CD4-positive, alpha-beta T cell treated with Interleukin-17A for 4 hours (primary cell): Measurements from ENCODE around the gene ATP8A1.
"Not testable (repeated sequence)": the region's sequence is repeated elsewhere in the genome, so short reads cannot be mapped to it uniquely, and the experiment has no call there.

Experiments
- DNase-seq: peaks from one replicate; pipeline ENCODE4 v3.0.0-alpha.2; 2020; ENCODE audit warnings: mixed read lengths

The ATP8A1 gene

GRCh38 chr4:42656944-42657792 lies at the start of gene ATP8A1:
Gene ATP8A1, minus strand, starts transcription at chr4:42657105. Its CDS starts 232 bp downstream, at chr4:42656873.
- DNase-seq = peak; percentile 98

GRCh38 chr4:42706086-42706485 lies 49.2 kb upstream of the ATP8A1 start:
- DNase-seq = no peak

- DNase-seq = no peak
Observed at GRCh38 chr4:42703813-42704212, 46.9 kb upstream of the ATP8A1 start.

GRCh38 chr4:42702895-42703294 lies 46.0 kb upstream of the ATP8A1 start:
- DNase-seq = no peak

GRCh38 chr4:42701780-42702179 lies 44.9 kb upstream of the ATP8A1 start:
- DNase-seq = not testable (repeated sequence)

GRCh38 chr4:42690537-42690936 lies 33.6 kb upstream of the ATP8A1 start:
- no peak for DNase-seq

GRCh38 chr4:42683393-42683792 lies 26.5 kb upstream of the ATP8A1 start:
- no peak for DNase-seq

- no peak for DNase-seq
Observed at GRCh38 chr4:42678512-42678911, 21.6 kb upstream of the ATP8A1 start.

GRCh38 chr4:42676066-42676951 lies 19.4 kb upstream of the ATP8A1 start:
- DNase-seq = no peak

GRCh38 chr4:42673082-42673425 lies 16.1 kb upstream of the ATP8A1 start:
- peak; percentile 10 for DNase-seq

GRCh38 chr4:42672359-42673081 lies 15.6 kb upstream of the ATP8A1 start:
- no peak for DNase-seq

GRCh38 chr4:42671431-42672194 lies 14.7 kb upstream of the ATP8A1 start:
- DNase-seq = peak; percentile 53

- DNase-seq = no peak
Observed at GRCh38 chr4:42658261-42658660, 1.4 kb upstream of the ATP8A1 start.

GRCh38 chr4:42656679-42656943 lies 294 bp downstream of the ATP8A1 start:
- DNase-seq = no peak

- peak; percentile 56 for DNase-seq
Observed at GRCh38 chr4:42655921-42656678, 805 bp downstream of the ATP8A1 start.

- no peak for DNase-seq
Observed at GRCh38 chr4:42655269-42655637, 1.7 kb downstream of the ATP8A1 start.

GRCh38 chr4:42654631-42655268 lies 2.2 kb downstream of the ATP8A1 start:
- peak; percentile 33 for DNase-seq

GRCh38 chr4:42653626-42654560 lies 3.0 kb downstream of the ATP8A1 start:
- no peak for DNase-seq

- not testable (repeated sequence) for DNase-seq
Observed at GRCh38 chr4:42652529-42653231, 4.2 kb downstream of the ATP8A1 start.

GRCh38 chr4:42649870-42650269 lies 7.0 kb downstream of the ATP8A1 start:
- DNase-seq = no peak
